Right lobe of liver (tissue), 6 donors: Measurements from ENCODE around the gene ATXN1. TPM values are rescaled to one million over a fixed set of nuclear protein-coding genes. Genes with fewer than 3 reads are reported as not detected.

Source experiments
- ATAC-seq, 4 donors: fragments of 200-7000 bp; cut with Tn5 transposase; one replicate each; pipeline ENCODE4 v1.9.1; 2020; ENCODE audit warnings: mild to moderate bottlenecking in 4 of 4, moderate library complexity in 4 of 4
- DNase-seq, 3 donors: peaks; one replicate each; pipeline ENCODE4 v3.0.0-alpha.2; 2020
- H3K27ac ChIP-seq, 3 donors: fragments of 200-600 bp; one replicate each; pipeline ENCODE4 v1.8.0; 2022
- H3K27me3 ChIP-seq, 2 donors: fragments of 200-600 bp; one replicate each; pipeline ENCODE4 v1.8.0; 2022
- H3K36me3 ChIP-seq, 4 donors: fragments of 200-600 bp; sonication (generic) in 1 of 4; one replicate each; pipeline versions ENCODE4 v1.5.1 to v1.8.0; 2017 to 2022; ENCODE audit warnings: control low read depth in 1 of 4
- H3K4me1 ChIP-seq, 4 donors: fragments of 200-600 bp; sonication (generic) in 1 of 4; one replicate each; pipeline versions ENCODE4 v1.5.1 to v1.8.0; 2017 to 2022; ENCODE audit warnings: control low read depth in 1 of 4
- H3K4me3 ChIP-seq, 3 donors: fragments of 200-600 bp; one replicate each; pipeline ENCODE4 v1.8.0; 2022
- H3K9me3 ChIP-seq, 4 donors: fragments of 200-600 bp; sonication (generic) in 1 of 4; one replicate each; pipeline versions ENCODE4 v1.5.1 to v1.8.0; 2017 to 2022; ENCODE audit warnings: control low read depth in 1 of 4
- POLR2A ChIP-seq: fragments of 450-650 bp; IDR thresholded peaks from one replicate; pipeline ENCODE4 v1.6.1; 2017; ENCODE audit warnings: antibody characterized with exemption, mild to moderate bottlenecking
- WGBS: methylation state at CpG from one replicate; pipeline ENCODE4 v1.1.6; 2018; ENCODE audit warnings: low coverage, low lambda C conversion rate; ENCODE audit not compliant: insufficient coverage; ENCODE audit errors: missing lambda C conversion rate; 5-methylcytosine and 5-hydroxymethylcytosine counted together
- intact Hi-C, 2 donors: fragments of 100-400 bp; cut with DNase I; formaldehyde crosslinking; loops; one replicate each; pipeline versions ENCODE4 v1.11.2 to v1.14.1; 2022
- total RNA-seq, 6 experiments: library from RNA; depleted of rRNA in 2 of 6; stranded (reverse); fragments of >200 nt in 2 of 6; fragmentation: NEBNext Ultra II Directional in 3 of 6; extraction: Animal tissue kit (Norgen Biotek cat#: 25700) in 3 of 6; gene quantifications; one replicate each; pipeline versions ENCODE4 v1.1.0 to v1.2.4, GENCODE V29; 2016 to 2023
- TF ChIP-seq, protein P1 (sequence below), 4 donors: fragments of 200-600 bp in 3 of 4; fragments of 450-650 bp in 1 of 4; IDR thresholded peaks; one replicate each; pipeline versions ENCODE4 v1.5.1 to v1.8.0; 2016 to 2022; ENCODE audit warnings: antibody characterized with exemption in 4 of 4, mild to moderate bottlenecking in 2 of 4
- donor health status: DM: no; HTN: yes; CAD: no.
- donor health status: DM: no; HTN: no; CAD: no.
- donor health status: DM: no; HTN: no; CAD: no.
- donor health status: DM: no; HTN: yes; CAD: no.
- donor health status: DM: no; HTN: yes; CAD: no.

The ATXN1 gene
- total RNA-seq, 6 experiments from 2014 or later: 23.2 to 28.7 (median 25.0) TPM

DNA sequence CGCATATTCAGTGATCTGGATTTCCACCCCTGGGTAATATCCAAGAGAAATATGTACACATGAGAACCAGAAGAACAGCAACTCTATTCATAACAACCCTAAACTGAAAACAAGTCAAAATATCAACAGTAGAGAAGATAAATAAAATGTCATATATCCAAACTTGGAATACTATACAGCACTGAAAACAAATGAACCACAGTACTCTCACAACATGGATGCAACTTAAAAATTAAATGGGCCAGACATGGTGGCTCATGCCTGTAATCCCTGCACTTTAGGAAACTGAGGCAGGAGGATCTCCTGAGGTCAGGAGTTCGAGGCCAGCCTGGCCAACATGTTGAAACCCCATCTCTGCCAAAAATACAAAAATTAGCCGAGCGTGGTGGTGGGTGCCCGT is 16.5 kb upstream of the ATXN1 start:
- intact Hi-C loops: loop anchor here in 1 of 2 donors (10.0 kb wide), 1 partner anchor 263 kb away; no protein-coding TSS in a partner anchor
- H3K27ac ChIP-seq: no peak overlapping the region
- no peak for DNase-seq
- no peaks in the 10 kb centered on the region for H3K9me3 ChIP-seq
- H3K36me3 ChIP-seq: no peaks in the 10 kb centered on the region
- 91% methylated on average over 5 of the region's 5 CpGs for WGBS
- ATAC-seq: no peak
- peaks cover 0 to 10% (median 0%) of the 10 kb centered on the region in 4 donors for H3K4me1 ChIP-seq
- H3K27me3 ChIP-seq: no peaks in the 10 kb centered on the region
- TF ChIP-seq, protein P1, sequence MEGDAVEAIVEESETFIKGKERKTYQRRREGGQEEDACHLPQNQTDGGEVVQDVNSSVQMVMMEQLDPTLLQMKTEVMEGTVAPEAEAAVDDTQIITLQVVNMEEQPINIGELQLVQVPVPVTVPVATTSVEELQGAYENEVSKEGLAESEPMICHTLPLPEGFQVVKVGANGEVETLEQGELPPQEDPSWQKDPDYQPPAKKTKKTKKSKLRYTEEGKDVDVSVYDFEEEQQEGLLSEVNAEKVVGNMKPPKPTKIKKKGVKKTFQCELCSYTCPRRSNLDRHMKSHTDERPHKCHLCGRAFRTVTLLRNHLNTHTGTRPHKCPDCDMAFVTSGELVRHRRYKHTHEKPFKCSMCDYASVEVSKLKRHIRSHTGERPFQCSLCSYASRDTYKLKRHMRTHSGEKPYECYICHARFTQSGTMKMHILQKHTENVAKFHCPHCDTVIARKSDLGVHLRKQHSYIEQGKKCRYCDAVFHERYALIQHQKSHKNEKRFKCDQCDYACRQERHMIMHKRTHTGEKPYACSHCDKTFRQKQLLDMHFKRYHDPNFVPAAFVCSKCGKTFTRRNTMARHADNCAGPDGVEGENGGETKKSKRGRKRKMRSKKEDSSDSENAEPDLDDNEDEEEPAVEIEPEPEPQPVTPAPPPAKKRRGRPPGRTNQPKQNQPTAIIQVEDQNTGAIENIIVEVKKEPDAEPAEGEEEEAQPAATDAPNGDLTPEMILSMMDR (IDR thresholded peaks at IDR 0.05): no peak
- no peak for TF ChIP-seq POLR2A
- H3K4me3 ChIP-seq: no peak overlapping the region

DNA sequence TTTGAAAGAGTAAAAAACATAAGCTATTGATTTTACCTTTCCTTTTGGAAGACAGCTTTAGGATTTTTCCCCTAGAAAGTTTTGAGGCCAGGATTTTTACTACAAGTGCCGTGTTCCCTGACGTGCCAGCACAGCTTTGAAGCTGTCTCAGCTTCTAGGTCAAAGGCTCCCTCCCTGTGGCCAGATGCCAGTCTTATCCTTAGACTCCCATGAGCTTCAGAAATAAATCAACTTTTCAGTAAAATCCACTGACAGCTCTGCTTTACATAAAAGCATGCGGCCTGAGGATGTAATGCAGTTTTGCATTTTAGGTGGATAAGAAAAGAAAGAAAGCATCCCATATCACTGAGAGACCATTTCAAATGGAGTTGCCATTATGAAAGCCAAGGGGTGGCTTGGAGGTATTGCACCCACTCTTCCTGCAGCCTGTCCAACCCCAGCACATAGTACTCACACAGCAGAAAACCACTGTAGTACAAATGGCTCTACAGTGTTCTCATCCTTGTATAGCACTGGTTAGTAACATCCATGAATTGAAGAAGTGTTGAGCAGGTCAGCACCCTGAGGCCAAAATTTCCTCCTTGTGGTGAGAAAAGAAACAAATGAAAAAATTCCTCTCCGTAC is 15.2 kb upstream of the ATXN1 start:
- no peaks in the 10 kb centered on the region for H3K9me3 ChIP-seq
- peak in 1 of 3 donors; percentile 56 for DNase-seq
- peaks cover 0 to 10% (median 0%) of the 10 kb centered on the region in 4 donors for H3K4me1 ChIP-seq
- no peaks in the 10 kb centered on the region for H3K36me3 ChIP-seq
- intact Hi-C loops: loop anchor here in 1 of 2 donors (10.0 kb wide), 1 partner anchor 262 kb away; no protein-coding TSS in a partner anchor
- no peak overlapping the region for H3K4me3 ChIP-seq
- WGBS: 47% methylated on average over 4 of the region's 4 CpGs
- H3K27ac ChIP-seq: no peak overlapping the region
- H3K27me3 ChIP-seq: no peaks in the 10 kb centered on the region
- peak; percentile 50 to 77 (median 66) for ATAC-seq
- TF ChIP-seq, protein P1 (IDR thresholded peaks at IDR 0.05): peak in 1 of 4 donors; percentile 9
- no peak for TF ChIP-seq POLR2A

DNA sequence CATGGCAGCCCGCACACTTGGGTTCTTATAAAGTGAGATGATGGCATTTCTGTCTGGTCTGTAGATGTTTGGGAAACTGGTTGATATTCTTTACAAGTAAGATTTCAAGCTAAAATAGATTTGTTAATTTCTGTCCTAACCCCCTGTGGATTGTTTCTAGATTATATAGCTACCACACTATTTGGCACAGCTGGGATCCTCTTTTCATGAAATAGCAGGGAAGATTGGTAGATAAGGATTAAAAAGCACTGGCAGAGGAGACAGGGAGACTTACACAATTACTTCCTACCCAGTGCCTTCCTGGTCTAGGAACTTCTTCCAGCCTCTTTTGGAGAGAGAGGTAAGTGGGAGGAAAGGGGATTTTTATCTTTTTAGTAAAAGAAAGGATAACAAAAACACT is 13.2 kb upstream of the ATXN1 start:
- H3K27ac ChIP-seq: no peak overlapping the region
- WGBS: 100% methylated on average over 1 of the region's 1 CpG
- no peak overlapping the region for H3K4me3 ChIP-seq
- H3K4me1 ChIP-seq: peaks cover 0 to 16% (median 0%) of the 10 kb centered on the region in 4 donors
- DNase-seq: no peak
- intact Hi-C loops: loop anchor here in 1 of 2 donors (10.0 kb wide), 1 partner anchor 260 kb away; no protein-coding TSS in a partner anchor
- TF ChIP-seq, protein P1 (IDR thresholded peaks at IDR 0.05): no peak
- TF ChIP-seq POLR2A: no peak
- no peaks in the 10 kb centered on the region for H3K36me3 ChIP-seq
- H3K27me3 ChIP-seq: no peaks in the 10 kb centered on the region
- ATAC-seq: no peak
- no peaks in the 10 kb centered on the region for H3K9me3 ChIP-seq

DNA sequence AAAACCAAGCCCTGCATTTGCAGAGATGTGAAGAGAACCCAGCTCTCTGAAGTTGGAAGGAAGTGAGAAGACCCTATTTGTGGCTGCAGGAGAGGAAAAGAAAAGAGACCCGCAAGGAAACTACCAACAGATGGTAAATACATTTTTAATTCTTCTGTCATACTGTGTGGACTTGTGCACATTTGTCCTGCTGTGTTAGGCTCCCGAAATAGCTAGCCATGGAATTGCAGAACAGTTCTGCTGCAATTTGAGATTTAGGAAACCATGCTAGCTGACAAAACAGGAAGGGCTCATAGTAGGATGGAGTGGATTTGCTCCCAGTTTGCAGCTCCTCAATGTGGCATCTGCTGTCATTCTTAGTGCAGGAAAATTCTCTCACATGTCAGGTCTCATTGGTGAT is 12.1 kb upstream of the ATXN1 start:
- H3K9me3 ChIP-seq: no peaks in the 10 kb centered on the region
- no peak overlapping the region for H3K27ac ChIP-seq
- TF ChIP-seq, protein P1 (IDR thresholded peaks at IDR 0.05): no peak
- no peak for TF ChIP-seq POLR2A
- H3K27me3 ChIP-seq: no peaks in the 10 kb centered on the region
- H3K4me3 ChIP-seq: no peak overlapping the region
- peaks cover 0 to 27% (median 0%) of the 10 kb centered on the region in 4 donors for H3K4me1 ChIP-seq
- no peaks in the 10 kb centered on the region for H3K36me3 ChIP-seq
- no peak for DNase-seq
- no peak for ATAC-seq
- intact Hi-C loops: loop anchor here in 1 of 2 donors (10.0 kb wide), 1 partner anchor 259 kb away; no protein-coding TSS in a partner anchor
- 64% methylated on average over 2 of the region's 2 CpGs for WGBS
